ENCODE measurements around the gene GCDH. TPM values are rescaled to one million over a fixed set of nuclear protein-coding genes. Genes with fewer than 3 reads are reported as not detected.
"Not testable (repeated sequence)": the region's sequence is repeated elsewhere in the genome, so short reads cannot be mapped to it uniquely, and the experiment has no call there.

Gene GCDH
- 10 to 100 TPM; 23.3 to 25.1 TPM for total RNA-seq

GRCh38 chr19:12890787-12891552 lies at the start of gene GCDH:
Gene GCDH, plus strand, starts transcription at chr19:12891160. Its CDS starts 145 bp downstream, at chr19:12891305.
- Mint-ChIP-seq H3K27ac (peak within 1 kb of the TSS; percentile 79), H3K27me3 (no peaks in the 10 kb centered on the region), H3K9me3 (no peaks in the 10 kb centered on the region), H3K4me3 (peak within 1 kb of the TSS; percentile 98), H3K36me3 (ENCODE audit: low read depth) (peaks cover 10% of the 10 kb centered on the region), H3K4me1 (peaks cover 33% of the 10 kb centered on the region)
- ChIA-PET CTCF (interaction anchor here (0.7 to 2.7 kb wide), 10 partner anchors 9 to 170 kb away, joined by 3 to 19 read pairs (median 6); partner anchors contain the start of genes CALR, DNASE2, FARSA and SYCE2), POLR2A (interaction anchor here (0.9 to 2.8 kb wide), 22 partner anchors 9 to 262 kb away, joined by 3 to 26 read pairs (median 5); partner anchors contain the start of genes CALR, DNASE2, FARSA and FBXW9)
- peak; percentile 98 for DNase-seq

- Mint-ChIP-seq H3K27ac (no peak overlapping the region), H3K4me3 (no peak overlapping the region), H3K27me3 (peaks cover 52% of the 10 kb centered on the region), H3K36me3 (ENCODE audit: low read depth) (no peaks in the 10 kb centered on the region), H3K9me3 (no peaks in the 10 kb centered on the region), H3K4me1 (peaks cover 34% of the 10 kb centered on the region)
- ChIA-PET POLR2A (no interaction called here), CTCF (no interaction called here)
- no peak for DNase-seq
Observed at GRCh38 chr19:12842511-12842910, 48.4 kb upstream of the GCDH start.

DNA sequence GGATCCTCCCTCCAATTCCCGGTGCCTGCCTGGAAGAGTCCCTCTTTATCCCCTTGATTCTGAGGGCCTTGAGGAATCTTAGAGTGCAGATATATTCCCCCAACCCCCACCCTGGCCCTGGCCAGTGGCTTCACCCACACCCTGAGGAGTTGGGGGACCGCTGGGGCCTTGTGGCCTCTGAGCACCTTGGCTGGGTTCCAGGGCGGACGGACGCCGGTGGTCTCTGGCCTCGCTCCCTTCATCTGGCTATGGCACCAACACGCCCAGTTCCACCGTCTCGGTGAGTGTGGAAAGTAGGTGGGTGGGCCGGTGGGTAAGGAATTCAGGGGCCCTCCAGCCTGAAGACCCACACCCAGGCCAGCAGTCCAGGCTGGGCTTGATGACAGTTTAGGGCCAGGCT lies 47.6 kb upstream of the GCDH start:
- no peaks in the 10 kb centered on the region for H3K9me3 Mint-ChIP-seq
- H3K27ac Mint-ChIP-seq: no peak overlapping the region
- POLR2A ChIA-PET: no interaction called here
- H3K36me3 Mint-ChIP-seq (ENCODE audit: low read depth): no peaks in the 10 kb centered on the region
- H3K4me1 Mint-ChIP-seq: peaks cover 37% of the 10 kb centered on the region
- peaks cover 46% of the 10 kb centered on the region for H3K27me3 Mint-ChIP-seq
- CTCF ChIA-PET: interaction anchor here (1.1 kb wide), 1 partner anchor 84 kb away, joined by 3 read pairs; no protein-coding TSS in a partner anchor
- no peak for DNase-seq
- H3K4me3 Mint-ChIP-seq: no peak overlapping the region

DNA sequence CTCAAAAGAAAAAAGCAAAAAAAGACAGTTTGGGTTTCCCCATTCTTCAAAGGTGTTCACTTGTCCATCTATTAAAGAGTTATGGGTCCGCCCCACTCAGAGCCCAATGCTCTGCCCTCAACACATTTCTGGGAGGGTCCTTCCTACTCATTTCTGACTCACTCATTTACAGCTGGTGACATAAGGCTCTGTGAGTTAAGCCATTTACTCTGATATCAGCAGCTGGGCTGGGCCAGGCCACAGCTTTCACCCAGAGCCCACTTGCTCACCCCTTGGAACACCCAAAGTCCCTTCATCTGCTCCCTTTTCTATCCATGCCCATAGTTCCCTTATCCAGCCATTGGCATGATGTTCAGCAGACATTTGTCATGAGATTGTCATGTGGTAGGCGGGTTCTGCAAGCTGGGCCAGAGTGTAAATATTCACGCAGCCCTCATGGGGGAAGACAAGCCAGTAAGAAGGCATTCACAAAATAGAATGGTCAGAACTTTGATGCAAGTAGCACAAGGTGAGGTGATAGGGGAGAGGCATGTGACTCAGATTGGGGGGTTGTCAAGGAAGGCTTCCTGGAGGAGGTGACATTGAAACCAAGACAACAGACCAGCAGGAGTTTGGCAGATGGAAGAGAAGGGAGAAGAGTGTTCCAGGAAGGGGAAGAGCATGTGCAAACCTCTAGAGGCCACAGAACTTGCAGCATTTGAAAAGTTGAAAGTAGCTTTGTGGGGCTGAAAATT lies 46.8 kb upstream of the GCDH start:
- Mint-ChIP-seq H3K4me1 (peaks cover 32% of the 10 kb centered on the region), H3K4me3 (no peak overlapping the region), H3K27ac (no peak overlapping the region), H3K9me3 (no peaks in the 10 kb centered on the region), H3K27me3 (peaks cover 40% of the 10 kb centered on the region), H3K36me3 (ENCODE audit: low read depth) (no peaks in the 10 kb centered on the region)
- DNase-seq: no peak
- POLR2A ChIA-PET: no interaction called here
- CTCF ChIA-PET: interaction anchor here (1.1 to 4.3 kb wide), 3 partner anchors 83 to 87 kb away, joined by 3 to 28 read pairs (median 6); no protein-coding TSS in a partner anchor

- ChIA-PET POLR2A (interaction anchor here (1.2 to 2.0 kb wide), 2 partner anchors 10 to 54 kb away, joined by 3 to 6 read pairs; no protein-coding TSS in a partner anchor), CTCF (interaction anchor here (0.6 to 5.2 kb wide), 29 partner anchors 9 to 215 kb away, joined by 3 to 51 read pairs (median 5); partner anchors contain the start of genes GCDH, GET3, JUNB and RNASEH2A)
- H3K9me3 Mint-ChIP-seq; H3K4me1 Mint-ChIP-seq; H3K27ac Mint-ChIP-seq; H3K4me3 Mint-ChIP-seq; H3K36me3 Mint-ChIP-seq (ENCODE audit: low read depth); DNase-seq: not testable (repeated sequence)
- peaks cover 18% of the 10 kb centered on the region for H3K27me3 Mint-ChIP-seq
Observed at GRCh38 chr19:12846613-12847012, 44.3 kb upstream of the GCDH start.

- Mint-ChIP-seq H3K27me3 (peaks cover 13% of the 10 kb centered on the region), H3K36me3 (ENCODE audit: low read depth) (no peaks in the 10 kb centered on the region), H3K4me3 (peak overlapping the region; percentile 21), H3K27ac (no peak overlapping the region), H3K4me1 (peaks cover 7% of the 10 kb centered on the region), H3K9me3 (no peaks in the 10 kb centered on the region)
- peak; percentile 83 for DNase-seq
- ChIA-PET CTCF (interaction anchor here (0.6 to 5.2 kb wide), 46 partner anchors 10 to 1759 kb away, joined by 3 to 51 read pairs (median 4); partner anchors contain the start of genes DNASE2, GCDH, GET3 and JUNB), POLR2A (interaction anchor here (1.0 to 2.0 kb wide), 5 partner anchors 11 to 110 kb away, joined by 3 to 11 read pairs (median 3); partner anchors contain the start of genes DNASE2 and GET3)
Observed at GRCh38 chr19:12847159-12848139, 43.5 kb upstream of the GCDH start.

- no peaks in the 10 kb centered on the region for H3K36me3 Mint-ChIP-seq (ENCODE audit: low read depth)
- peaks cover 2% of the 10 kb centered on the region for H3K27me3 Mint-ChIP-seq
- no peak overlapping the region for H3K4me3 Mint-ChIP-seq
- no peak for DNase-seq
- H3K4me1 Mint-ChIP-seq: no peaks in the 10 kb centered on the region
- no peak overlapping the region for H3K27ac Mint-ChIP-seq
- no peaks in the 10 kb centered on the region for H3K9me3 Mint-ChIP-seq
- ChIA-PET POLR2A (no interaction called here), CTCF (no interaction called here)
Observed at GRCh38 chr19:12856653-12857052, 34.3 kb upstream of the GCDH start.

DNA sequence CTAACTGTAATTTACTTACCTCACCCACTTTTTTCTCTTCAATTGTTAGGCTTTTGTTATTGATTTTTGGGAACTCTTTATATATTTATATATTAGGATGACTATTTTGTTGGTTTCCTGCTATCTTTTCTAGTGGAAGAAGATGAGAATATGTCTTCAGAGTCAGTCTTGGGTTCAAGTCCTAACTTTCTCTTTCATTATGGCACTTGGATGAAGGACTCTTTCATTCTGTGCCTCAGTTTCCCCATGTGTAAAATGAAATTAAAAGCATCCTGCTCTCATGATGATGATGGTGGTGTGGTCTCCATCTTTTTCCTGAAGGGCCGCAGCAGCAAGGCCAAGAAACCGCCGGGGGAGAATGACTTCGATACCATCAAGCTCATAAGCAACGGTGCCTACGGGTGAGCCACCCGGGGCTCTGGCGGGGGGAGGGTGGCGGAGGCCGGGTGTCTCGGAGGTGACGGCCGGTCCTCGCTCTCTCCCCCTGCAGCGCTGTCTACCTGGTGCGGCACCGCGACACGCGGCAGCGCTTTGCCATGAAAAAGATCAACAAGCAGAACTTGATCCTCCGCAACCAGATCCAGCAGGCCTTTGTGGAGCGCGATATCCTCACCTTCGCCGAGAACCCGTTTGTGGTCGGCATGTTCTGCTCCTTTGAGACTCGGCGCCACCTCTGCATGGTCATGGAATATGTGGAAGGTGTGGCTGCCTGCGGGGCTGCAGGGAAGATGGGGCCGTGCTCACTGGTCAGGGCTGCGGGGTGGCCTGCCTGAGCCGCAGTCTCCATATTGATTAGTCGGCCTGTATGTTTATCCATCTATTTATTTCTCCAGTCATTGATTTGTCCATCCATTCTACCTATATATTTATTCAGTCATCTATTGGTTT lies 32.7 kb upstream of the GCDH start:
- ChIA-PET CTCF (interaction anchor here (0.8 to 1.0 kb wide), 2 partner anchors 10 kb away, joined by 3 to 5 read pairs; no protein-coding TSS in a partner anchor), POLR2A (no interaction called here)
- Mint-ChIP-seq H3K27me3 (peaks cover 2% of the 10 kb centered on the region), H3K9me3 (no peaks in the 10 kb centered on the region), H3K4me1 (no peaks in the 10 kb centered on the region), H3K4me3 (no peak overlapping the region), H3K27ac (no peak overlapping the region), H3K36me3 (ENCODE audit: low read depth) (no peaks in the 10 kb centered on the region)
- no peak for DNase-seq

DNA sequence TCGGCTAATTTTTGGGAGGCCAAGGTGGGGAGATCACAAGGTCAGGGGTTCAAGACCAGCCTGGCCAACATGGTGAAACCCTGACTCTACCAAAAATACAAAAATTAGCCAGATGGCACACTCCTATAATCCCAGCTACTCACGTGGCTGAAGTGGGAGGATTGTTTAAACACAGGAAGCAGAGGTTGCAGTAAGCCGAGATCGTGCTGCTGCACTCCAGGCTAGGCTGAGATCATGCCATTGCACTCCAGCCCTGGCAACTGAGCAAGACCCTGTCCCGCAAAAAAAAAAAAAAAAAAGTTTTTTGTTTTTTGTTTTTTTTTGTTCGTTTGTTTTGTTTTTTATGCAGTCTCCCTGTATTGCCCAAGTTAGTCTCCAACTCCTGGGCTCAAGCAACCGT lies 31.4 kb upstream of the GCDH start:
- H3K27ac Mint-ChIP-seq: no peak overlapping the region
- POLR2A ChIA-PET: no interaction called here

DNA sequence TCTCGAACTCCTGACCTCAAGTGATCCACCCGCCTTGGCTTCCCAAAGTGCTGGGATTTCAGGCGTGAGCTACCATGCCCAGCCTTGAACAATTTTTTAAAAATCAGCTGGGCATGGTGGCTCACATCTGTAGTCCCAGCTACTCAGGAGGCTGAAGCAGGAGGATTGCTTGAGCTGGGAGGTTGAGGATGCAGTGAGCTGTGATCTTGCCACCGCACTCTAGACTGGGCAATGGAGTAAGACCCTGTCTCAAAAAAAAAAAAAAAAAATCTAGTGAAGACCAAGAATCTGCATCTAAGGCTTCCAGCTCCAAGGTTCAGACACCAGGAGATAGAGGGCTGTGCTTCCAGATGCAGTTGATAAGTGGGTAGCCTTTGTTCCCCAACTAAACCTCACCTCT lies 26.8 kb upstream of the GCDH start:
- Mint-ChIP-seq H3K27ac (no peak overlapping the region), H3K4me3 (no peak overlapping the region), H3K4me1 (peaks cover 8% of the 10 kb centered on the region), H3K27me3 (peaks cover 3% of the 10 kb centered on the region), H3K9me3 (no peaks in the 10 kb centered on the region), H3K36me3 (ENCODE audit: low read depth) (no peaks in the 10 kb centered on the region)
- CTCF ChIA-PET: interaction anchor here (0.5 to 1.5 kb wide), 6 partner anchors 9 to 429 kb away, joined by 3 to 5 read pairs (median 4); no protein-coding TSS in a partner anchor
- no peak for DNase-seq
- POLR2A ChIA-PET: interaction anchor here (0.8 kb wide), 1 partner anchor 237 kb away, joined by 3 read pairs; no protein-coding TSS in a partner anchor

More for the DNA sequence above, 31.4 kb upstream of the GCDH start:
- Mint-ChIP-seq H3K9me3 (no peaks in the 10 kb centered on the region), H3K4me3 (no peak overlapping the region), H3K36me3 (ENCODE audit: low read depth) (no peaks in the 10 kb centered on the region), H3K4me1 (no peaks in the 10 kb centered on the region), H3K27me3 (peaks cover 5% of the 10 kb centered on the region)
- no peak for DNase-seq
- CTCF ChIA-PET: interaction anchor here (1.0 kb wide), 1 partner anchor 12 kb away, joined by 3 read pairs; no protein-coding TSS in a partner anchor

Data from activated CD4-positive, alpha-beta memory T cell treated with anti-CD3 and anti-CD28 coated beads, Interleukin-2, amount 10 ng/mL, durations not matched to agents 7 days and 5 days (primary cell).